ENCODE data around the gene BCL7A. TPM values are rescaled to one million over a fixed set of nuclear protein-coding genes. Genes with fewer than 3 reads are reported as not detected.

The BCL7A gene
- total and polyA plus RNA-seq, 2 of the 8 experiments (the other 6 are each of a cell fraction or from before 2014, with no cell fraction given) = 11.9 to 12.7 TPM

GRCh38 chr12:122054842-122055520, 33.3 kb downstream of the BCL7A start:
- no peak overlapping the region for H2AFZ ChIP-seq (ENCODE audit: low read length)
- H3K9ac ChIP-seq (replicated peaks in 1 of 4; ENCODE audit: extremely low read depth in 1 of 4, low read depth in 3 of 4, low read length in 3 of 4) = no peak overlapping the region
- no peak for FAIRE-seq
- H3K14ac ChIP-seq (ENCODE audit: insufficient read length) = no peak overlapping the region
- no peaks in the 10 kb centered on the region for H3K27me3 ChIP-seq (replicated peaks in 1 of 4; ENCODE audit: control insufficient read depth in 3 of 4, extremely low read depth in 1 of 4, insufficient read depth in 3 of 4, low read length in 3 of 4)
- H3K23ac ChIP-seq (ENCODE audit: insufficient read length) = no peak overlapping the region
- H3K18ac ChIP-seq (ENCODE audit: extremely low read depth, low read length) = no peak overlapping the region
- ChIA-PET CTCF (ENCODE audit: partially characterized antibody) (interaction anchor here (0.7 to 20.6 kb wide), 36 partner anchors 9 to 257 kb away, joined by 3 to 379 read pairs (median 4); partner anchors contain the start of gene CFAP251), POLR2A (ENCODE audit: partially characterized antibody) (interaction anchor here (1.2 to 2.7 kb wide), 6 partner anchors 9 to 69 kb away, joined by 3 to 12 read pairs (median 6); no protein-coding TSS in a partner anchor)
- 93% methylated on average over 27 of the region's 27 CpGs; no CpG with 5 or more reads in 1 of the 2 experiments for WGBS, 2 experiments (ENCODE audit: extremely low coverage in 1 of 2, insufficient coverage in 1 of 2, insufficient read length in 1 of 2, insufficient replicate concordance in 2 of 2, low coverage in 1 of 2, low lambda C conversion rate in 2 of 2, missing lambda C conversion rate in 1 of 2)
- no peak overlapping the region for H3K27ac ChIP-seq (ENCODE audit: low read depth, low read length)
- H3K23me2 ChIP-seq (ENCODE audit: low read depth, low read length) = no peaks in the 10 kb centered on the region
- no peak for DNase-seq (ENCODE audit: low read depth in 1 of 2, low spot score in 2 of 2)
- no peak overlapping the region for H3K4ac ChIP-seq (replicated peaks; ENCODE audit: insufficient read length, low read depth, low read length)
- H3K9me3 ChIP-seq (ENCODE audit: insufficient read depth in 2 of 2, low read depth in 1 of 2, low read length in 1 of 2) = no peaks in the 10 kb centered on the region
- no peaks in the 10 kb centered on the region for H3K79me2 ChIP-seq (ENCODE audit: control insufficient read depth in 1 of 2, insufficient read depth in 2 of 2, low read length in 2 of 2)
- H3K4me2 ChIP-seq (ENCODE audit: insufficient read depth in 1 of 2, low read depth in 2 of 2, low read length in 2 of 2) = no peak overlapping the region
- peaks cover 0 to 2% (median 0%) of the 10 kb centered on the region in 4 experiments; a peak in 2 of 7 replicates for H3K4me1 ChIP-seq (replicated peaks in 1 of 4; ENCODE audit: control insufficient read depth in 3 of 4, insufficient read depth in 4 of 4, low read length in 3 of 4)
- no peak overlapping the region for H2BK120ac ChIP-seq (replicated peaks; ENCODE audit: low read depth, low read length)
- no peak overlapping the region for H3K56ac ChIP-seq (replicated peaks; ENCODE audit: insufficient read length, low read depth, low read length)
- peak overlapping the region; percentile 6; the same call in 1 of the 2 replicates for H4K8ac ChIP-seq (ENCODE audit: extremely low read depth, insufficient read depth, low read length)
- H2BK15ac ChIP-seq (ENCODE audit: low read length) = no peak overlapping the region
- peaks cover 5 to 20% (median 18%) of the 10 kb centered on the region in 4 experiments; a peak in 7 of 8 replicates for H3K36me3 ChIP-seq (ENCODE audit: control insufficient read depth in 2 of 4, insufficient read depth in 4 of 4, low read length in 3 of 4)
- no peak overlapping the region for H3K4me3 ChIP-seq (ENCODE audit: extremely low read depth in 1 of 4, insufficient read depth in 2 of 4, low read depth in 3 of 4, low read length in 4 of 4)
- H2BK12ac ChIP-seq (ENCODE audit: low read depth, low read length) = no peak overlapping the region
- peaks cover 2 to 3% of the 10 kb centered on the region in 2 experiments for H4K20me1 ChIP-seq (replicated peaks in 1 of 2; ENCODE audit: control insufficient read depth in 1 of 2, insufficient read depth in 2 of 2, low read length in 2 of 2)
- TF ChIP-seq SIRT6 (IDR thresholded peaks at IDR 0.05; ENCODE audit: low read length) (no peak), SP4 (IDR thresholded peaks at IDR 0.05; ENCODE audit: low read length) (no peak), SAP30 (IDR thresholded peaks at IDR 0.05; ENCODE audit: insufficient read depth, insufficient replicate concordance, low read length) (no peak), ZNF274 (IDR thresholded peaks at IDR 0.05; ENCODE audit: borderline replicate concordance, extremely low read depth, low read length) (no peak), TAF1 (IDR thresholded peaks at IDR 0.05; ENCODE audit: low read depth, low read length) (no peak)
- H2BK5ac ChIP-seq (ENCODE audit: low read depth, low read length) = no peak overlapping the region
- no peak overlapping the region for H2AK5ac ChIP-seq (ENCODE audit: low read depth, low read length)
- H4K5ac ChIP-seq (ENCODE audit: insufficient read length, low read depth, low read length) = no peak overlapping the region
- no peak overlapping the region for H2BK20ac ChIP-seq (ENCODE audit: low read length)
- no peak overlapping the region for H4K91ac ChIP-seq (replicated peaks; ENCODE audit: insufficient read length, low read length)
- no peaks in the 10 kb centered on the region for H3K79me1 ChIP-seq (ENCODE audit: low read depth, low read length)
